Stimulated activated CD4-positive, alpha-beta T cell treated with anti-CD3 and anti-CD28 coated beads, Interleukin-12 subunit alpha, Interleukin-12 subunit beta, amount 100 ng/mL, for 24 hours (primary cell): ENCODE data around the gene NCKAP5L.
"Not testable (repeated sequence)": the region's sequence is repeated elsewhere in the genome, so short reads cannot be mapped to it uniquely, and the experiment has no call there.

Experiments used
- DNase-seq, 2 experiments: peaks; one replicate each; pipeline ENCODE4 v3.0.0-alpha.2; 2020; ENCODE audit warnings: low read depth in 2 of 2

Gene NCKAP5L

DNA sequence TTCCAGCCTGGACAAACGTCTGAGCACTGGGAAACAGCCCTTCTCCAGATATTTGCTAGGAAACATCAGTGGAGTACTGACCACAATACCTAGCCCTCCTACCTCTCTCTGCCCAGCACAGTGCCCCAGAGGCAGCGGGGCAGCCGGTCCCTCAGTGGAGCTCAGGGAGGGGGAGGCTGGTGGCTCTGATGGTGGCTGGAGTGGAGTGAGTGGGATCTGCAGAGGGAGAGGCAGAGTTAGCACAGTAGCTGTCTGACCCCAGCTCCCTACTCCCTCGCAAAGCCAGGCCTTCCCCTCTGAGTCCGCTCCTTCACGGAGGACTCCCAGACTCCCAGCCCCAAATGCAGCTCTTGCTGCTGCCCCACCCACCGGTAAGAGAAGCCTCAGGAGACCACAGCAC, 30.0 kb downstream of the NCKAP5L start:
- DNase-seq: no peak

DNA sequence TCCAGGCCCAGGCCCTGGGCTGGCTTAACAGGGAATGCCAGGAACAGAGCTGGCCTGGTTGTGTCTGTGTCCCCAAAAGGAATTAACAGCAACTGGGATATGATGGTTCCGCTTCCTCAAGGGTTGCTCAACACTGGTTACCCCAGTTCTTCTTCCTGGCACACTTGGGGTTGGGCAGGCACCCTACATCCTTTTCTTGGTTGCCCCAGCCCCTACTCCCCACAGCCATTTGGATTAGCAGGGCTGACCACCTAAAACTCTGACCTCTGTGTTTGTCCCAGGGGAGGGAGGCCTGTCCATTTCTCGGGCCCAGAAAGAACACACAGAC, 30.8 kb downstream of the NCKAP5L start:
- no peak for DNase-seq

DNA sequence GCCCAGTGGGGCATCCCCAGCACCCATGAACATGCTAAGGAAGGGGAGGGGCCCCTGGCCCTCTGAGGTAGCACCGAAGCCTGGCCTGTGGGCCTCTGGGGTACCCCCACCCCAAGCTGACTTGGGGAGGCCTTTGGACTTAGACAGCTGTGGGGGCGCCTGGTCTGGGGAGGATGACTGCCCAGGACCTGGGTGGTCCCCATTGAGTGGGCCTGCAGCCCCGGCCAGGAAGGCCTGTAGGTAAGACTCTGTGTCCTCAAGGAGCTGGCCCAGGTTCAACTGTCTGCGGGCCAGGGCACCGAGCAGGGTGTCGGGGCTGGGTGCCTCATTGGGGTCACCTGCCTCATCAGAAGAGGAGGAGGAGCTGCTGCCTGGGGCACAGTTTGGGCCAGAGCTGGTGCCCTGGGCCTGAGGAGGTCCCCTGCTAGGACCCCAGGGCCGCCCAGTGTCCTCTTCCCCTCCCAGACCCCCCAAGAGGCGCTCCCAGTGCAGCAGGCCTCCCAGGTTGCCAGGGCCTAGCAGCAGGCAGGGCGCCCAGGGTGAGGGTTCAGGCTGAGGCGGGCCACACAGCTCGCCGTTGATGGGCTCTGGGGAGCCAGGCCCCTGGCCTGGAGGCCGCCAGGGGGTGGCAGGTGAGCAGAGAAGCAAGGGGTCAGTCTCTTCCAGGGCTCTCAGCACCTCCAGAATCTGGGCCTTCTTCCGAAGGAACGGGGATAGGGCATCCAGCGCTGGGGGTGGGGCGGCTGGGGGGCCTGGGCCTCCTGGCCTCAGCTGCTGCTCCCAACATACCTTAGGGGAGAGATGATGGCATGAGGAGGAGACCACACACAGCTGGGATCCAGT, 31.4 kb downstream of the NCKAP5L start:
- no peak for DNase-seq

DNA sequence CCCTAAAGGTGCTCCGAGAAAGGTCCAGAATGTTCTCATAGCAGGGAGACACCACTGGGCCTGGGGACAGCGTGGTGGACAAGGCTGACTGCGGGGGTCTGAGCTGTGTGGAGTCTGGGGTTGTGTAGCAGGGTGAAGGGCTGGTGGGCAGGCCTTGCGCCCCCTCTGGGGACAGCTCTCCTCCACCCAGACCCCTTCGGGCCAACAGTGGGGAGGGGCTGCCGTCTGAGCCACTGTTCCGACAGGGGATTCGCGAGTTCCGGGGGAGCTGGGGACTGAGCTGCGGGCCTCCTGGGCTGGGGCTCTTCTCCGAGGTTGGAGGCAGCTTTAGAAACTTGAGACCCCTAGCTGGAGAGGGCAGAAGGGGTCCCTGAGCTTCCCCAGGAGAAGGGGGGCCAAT, 32.1 kb downstream of the NCKAP5L start:
- DNase-seq: no peak

DNA sequence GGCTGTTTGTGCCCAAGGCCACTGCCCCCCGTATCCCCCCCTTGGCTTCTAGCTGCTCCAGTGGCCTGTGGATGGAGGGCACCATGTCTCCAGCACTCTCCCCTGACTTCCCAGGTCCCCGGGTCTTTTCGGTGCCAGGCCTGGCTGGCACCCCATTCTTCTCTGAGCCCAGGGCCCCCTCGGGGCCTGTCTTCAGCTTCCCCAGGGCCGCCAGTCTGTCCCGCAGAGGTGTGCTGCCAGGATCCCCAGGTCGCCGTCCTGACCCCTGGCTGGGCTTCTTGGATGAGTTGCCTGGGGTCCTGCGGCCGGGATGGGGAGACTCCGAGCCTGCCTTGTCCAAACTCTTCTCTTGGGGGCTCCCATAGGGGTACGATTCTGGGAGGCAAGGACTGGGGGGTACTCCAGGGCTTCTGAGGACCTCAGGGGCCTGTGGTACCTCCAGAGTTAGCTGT, 32.5 kb downstream of the NCKAP5L start:
- DNase-seq: no peak

DNA sequence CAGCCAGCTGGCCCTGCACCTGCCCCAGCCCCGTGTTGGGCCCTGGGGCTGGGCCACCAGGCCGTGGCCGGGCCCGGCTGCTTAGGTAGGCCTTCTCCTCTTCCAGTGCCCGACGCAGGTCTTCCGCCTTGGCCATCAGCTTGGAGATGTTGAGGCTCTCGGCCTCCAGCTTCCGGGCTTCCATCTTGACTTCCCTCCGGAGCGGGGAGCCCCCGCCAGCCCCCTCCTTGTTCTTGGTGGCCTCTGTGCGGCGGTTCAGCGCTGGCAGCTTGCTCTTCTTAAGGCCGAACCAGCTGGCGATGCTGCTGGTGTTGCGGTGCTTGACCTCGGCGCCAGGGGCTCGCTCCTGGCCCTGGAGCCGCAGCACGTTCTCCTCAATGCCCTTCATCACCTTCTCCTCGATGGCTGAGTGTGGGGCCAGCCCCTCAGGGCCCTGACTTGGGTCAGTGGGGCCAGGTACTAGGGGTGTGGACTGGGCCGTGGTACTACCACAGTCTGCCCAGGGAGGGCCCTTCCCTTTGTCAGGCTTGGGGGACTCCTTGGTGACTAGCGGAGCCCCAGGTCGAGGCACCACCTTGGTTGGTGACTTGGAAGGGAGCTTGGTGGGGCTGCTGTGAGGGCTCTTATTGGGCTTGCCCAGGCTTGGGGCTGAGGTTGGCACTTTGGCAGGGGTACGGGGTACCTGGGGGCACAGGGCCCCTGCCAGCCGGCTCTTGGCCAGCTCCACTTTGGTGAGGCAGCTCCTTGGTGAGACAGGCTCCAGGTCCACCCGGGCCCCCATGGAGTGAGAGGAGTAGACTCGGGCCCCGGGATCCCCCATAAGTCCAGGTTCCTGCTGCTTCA, 33.2 kb downstream of the NCKAP5L start:
- DNase-seq: no peak

DNA sequence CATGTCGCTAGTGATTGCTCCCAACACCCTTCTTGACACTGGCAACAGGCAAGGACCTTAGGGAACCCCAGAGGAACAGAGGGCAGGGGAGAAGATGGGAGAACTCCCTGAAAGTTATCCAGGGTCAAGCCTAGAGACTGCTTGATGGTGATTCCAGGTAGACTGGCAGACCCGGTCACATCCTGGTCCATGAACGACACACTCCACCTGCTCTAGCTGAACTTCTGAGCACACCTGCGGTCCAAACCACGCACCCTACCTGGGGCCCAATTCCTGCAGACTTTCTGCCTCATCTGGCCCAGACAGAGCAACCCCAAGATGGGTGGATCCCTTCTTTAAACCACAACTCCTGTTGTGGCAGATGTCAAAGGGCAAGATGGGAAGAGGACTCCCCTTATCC, 34.2 kb downstream of the NCKAP5L start:
- no peak for DNase-seq

DNA sequence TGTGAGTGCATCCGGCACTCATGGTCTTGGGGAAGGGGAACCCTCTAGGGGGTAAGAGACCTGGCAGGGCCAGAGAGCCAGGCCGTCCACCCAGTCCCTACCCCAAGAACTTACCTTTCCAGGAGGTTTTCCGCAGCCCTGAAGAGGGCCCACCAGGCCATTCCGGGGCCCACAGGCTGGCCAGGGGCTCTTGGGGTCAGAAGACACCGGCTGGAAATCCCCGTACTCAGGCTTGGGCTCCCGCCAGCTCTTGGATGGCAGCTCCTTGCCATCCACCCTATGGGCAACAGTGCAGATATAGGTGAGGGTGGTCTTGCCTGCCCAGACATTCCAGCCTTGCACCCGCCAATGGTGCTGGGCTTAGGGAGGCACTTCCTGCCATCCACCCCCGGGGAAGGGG, 34.6 kb downstream of the NCKAP5L start:
- no peak for DNase-seq

DNA sequence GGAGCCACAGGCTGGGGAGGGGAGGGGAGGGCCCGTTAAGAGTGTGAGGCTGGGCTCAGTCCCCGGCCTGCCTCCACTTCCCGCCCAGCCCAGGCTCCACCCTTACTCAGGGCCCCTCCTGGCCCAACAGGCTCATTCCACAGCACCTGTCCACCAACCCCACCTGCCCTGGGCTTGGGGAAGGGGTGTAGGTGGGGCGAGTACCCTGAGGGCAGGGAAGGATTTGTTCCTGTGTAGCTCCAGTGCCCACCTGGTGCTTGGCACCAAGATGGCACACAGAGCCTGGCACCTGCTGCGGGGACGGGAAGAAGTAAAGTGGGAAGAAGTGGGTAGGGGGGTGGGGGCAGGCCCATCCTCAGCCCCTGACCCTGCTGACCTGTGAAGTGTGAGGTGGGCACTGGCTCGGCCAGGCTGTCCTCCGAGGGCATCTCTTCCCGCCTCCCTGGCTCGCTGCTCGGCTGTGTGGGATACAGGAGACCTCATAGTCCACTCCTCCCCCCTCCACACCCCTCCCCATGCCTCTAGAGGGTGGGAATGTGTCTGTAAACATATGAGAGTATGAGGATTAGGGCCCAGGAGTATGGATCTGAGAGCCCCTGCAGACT, 35.1 kb downstream of the NCKAP5L start:
- no peak for DNase-seq

DNA sequence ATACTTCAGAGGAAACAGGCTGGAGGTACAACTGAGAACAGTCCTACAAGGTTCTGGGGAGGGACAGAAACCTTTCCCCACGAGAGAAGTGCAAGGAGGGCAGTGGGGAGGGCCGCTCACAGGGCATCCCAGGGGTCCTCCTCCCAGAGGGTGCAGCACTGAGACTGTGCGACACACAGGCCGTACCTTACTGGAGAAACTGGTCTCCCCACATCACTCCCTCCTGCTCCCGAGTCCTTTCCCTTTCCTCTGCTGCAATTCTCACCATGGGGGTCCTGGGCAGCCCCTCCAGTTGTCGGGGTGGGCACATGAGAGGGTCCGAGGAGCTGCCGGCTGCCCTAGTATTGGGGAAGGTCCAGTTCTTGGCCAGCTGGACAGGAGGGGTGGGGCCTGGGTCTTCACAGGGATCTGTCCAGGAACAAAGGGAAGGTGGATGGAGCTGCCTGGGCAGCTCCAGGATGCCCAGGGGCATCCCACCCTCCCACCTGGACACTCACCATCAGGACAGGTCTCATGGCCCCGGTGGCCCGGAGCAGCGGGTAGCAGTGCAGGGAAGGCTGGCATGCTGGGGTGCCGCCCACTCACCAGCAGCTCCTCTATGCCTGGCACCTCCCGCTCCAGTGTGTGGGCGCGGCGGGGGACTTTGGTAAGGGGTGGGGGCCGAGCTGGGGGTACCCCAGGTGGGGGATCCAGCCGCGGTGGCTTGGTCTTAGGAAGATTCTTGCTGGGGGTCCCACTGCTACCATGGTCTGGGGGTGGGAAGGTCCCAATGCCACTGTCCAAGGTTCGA, 35.8 kb downstream of the NCKAP5L start:
- no peak for DNase-seq

DNA sequence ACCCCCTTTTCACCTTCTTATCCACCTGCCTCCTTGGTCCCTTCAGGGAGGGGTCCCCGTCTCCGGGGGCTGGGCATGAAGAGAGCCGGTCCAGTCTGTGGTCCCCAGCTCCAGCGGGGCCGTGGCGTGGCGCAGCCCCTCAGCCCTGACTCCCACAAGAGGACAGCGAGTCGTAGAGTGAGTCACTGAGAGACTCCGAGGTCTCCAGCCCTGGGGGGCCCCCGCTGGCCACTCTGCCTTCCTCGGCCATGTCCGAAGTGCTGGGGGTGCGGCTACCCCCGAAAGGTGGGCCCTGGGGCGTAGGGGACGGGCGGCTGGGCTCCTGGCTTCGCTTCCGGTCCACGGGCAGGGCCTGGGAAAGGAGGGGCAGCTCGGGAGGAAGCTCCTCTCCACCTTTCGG, 36.5 kb downstream of the NCKAP5L start:
- DNase-seq: no peak

DNA sequence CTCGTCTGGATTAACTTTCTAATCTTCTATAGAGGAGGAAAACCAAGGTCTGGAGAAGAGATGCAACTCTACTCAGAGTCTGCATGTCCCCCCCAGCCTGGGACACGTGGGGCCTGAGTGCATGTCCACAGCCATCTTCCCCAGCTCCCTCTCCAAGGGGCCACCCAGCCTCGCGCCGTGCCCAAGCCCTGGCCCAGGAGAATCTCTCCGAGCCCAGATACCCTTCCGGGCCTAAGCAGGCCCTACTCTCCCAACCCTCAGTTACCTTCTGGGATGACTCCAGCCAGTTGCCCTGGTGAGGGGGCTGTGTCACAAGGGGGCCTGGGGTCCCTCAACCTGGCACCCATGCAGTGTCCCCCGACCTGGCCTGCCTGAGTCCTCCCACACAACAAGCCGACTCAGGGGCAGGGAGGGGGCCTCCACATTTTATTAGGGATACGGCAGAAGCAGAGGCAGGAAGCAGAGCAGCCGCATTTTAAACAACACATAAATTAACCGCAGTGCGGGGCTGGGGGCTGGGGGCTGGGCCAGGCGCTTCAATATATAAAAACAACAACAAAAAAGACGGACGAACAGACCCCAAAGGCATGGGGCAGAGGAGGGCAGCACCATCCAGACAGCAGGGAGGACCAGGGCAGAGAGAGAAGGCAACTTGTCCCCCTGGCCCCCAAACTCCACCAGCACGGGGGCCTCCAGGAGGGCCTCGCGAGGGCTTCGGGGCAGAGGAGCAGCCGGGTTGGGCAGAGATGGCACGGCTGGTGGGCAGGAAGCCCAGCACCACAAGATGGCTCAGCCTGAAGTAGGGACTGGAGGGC, 37.3 kb downstream of the NCKAP5L start:
- no peak for DNase-seq

DNA sequence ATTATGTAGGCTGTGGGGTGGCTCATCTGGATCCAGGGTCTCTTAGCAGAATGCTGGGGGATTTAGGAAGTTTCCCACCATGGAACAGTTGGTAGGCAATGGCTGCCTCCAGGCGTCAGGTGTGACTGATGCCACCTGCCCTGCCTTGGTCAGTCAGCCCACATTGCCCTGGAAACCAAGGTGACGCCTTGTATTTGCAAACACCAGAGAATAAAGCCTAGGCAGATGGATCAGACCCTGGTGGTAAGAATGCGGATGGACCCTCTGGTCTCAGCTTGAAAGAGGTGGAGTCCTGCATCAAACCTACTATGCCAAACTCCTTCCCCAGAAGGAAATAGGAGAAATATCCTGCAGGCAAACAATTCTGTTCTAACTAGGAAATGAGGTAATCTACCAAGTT, 38.2 kb downstream of the NCKAP5L start:
- no peak for DNase-seq

DNA sequence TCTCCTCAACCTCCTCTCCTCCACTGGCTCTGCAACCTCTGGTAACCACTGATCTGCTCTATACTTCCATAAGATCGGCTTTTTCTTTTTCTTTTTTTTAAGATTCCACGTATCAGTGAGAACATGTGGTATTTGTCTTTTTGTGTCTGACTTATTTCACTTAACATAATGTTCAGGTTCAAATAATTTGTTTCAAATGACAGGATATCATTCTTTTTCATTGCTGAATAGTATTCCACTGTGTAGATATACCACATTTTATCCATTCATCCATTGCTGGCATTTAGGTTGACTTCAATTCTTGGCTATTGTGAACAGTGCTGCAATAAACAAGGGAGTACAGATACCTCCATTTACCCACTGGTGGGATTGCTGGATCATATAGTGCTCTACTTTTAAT, 40.5 kb downstream of the NCKAP5L start:
- no peak for DNase-seq

DNA sequence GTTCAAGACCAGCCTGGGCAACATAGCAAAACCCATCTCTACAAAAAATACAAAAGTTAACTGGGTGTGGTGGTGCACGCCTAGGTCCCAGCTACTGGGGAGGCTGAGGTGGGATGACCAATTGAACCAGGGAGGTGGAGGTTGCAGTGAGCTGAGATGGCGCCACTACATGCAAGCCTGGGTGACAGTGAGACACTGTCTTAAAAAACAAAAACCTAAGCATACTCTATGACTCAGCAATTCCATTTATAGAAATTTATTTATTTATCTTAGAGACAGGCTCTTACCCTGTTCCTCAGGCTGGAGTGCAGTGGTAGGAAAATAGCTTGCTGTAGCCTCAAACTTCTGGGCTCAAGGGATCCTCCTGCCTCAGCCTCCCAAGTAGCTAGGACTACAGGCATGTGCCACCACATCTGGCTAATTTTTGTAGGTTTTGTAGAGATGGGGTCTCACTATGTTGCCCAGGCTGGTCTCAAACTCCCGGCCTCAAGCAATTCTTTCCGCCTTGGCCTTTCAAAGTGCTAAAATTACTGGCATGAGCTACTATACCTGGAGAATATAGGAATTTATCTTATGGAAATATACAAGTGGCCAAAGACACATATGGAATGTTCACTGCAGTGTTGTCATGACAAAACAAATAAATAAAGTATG, 43.3 kb downstream of the NCKAP5L start:
- DNase-seq: no peak

DNA sequence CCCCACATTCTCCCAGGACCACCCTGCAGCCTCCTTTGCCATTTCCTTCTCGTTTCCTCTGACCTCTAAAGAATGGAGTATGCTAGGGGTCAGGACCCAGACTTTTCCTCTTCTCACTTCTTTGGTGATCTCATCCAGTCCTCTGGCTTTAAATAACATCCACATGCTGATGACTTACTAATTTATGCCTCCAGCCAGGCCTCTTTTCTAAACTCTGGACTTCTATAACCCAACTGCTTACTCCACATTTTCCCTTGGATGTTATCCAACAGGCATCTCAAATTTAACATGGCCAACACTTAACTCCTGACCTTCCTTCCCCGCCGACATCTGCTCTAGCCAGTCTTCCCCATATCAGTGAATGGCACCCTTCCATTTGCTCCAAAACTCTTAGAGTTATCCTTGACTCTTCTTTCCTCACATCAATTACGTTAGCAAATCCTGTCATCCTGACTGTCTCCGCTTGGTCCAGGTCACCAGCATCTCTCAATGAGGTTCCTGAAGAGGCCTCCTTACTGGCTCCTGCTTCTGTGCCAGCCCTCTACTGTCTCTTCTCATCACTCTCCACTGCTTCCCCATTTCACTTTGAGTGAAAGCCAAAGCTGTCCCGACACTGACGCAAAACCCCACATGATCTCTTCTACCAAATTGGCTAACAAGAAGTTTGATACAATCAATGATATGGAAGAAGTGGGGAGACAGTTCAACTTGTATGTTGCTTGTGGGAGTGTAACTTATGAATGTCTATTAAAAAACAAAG, 44.1 kb downstream of the NCKAP5L start:
- no peak for DNase-seq

DNA sequence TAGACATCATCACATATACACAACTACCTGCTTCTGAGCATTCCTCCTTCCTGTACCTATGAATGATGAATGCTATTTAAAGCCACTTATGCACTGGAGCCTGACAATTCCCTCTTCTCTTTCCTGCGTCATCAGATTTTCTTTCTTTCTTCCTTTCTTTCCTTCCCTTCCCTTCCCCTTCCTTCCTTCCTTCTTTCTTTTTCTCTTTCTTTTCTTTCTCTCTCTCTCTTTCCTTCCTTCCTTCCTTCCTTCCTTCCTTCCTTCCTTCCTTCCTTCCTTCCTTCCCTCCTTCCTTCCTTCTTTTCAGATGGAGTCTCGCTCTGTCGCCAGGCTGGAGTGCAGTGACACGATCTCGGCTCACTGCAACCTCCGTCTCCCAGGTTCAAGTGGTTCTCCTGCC, 47.3 kb downstream of the NCKAP5L start:
- not testable (repeated sequence) for DNase-seq

DNA sequence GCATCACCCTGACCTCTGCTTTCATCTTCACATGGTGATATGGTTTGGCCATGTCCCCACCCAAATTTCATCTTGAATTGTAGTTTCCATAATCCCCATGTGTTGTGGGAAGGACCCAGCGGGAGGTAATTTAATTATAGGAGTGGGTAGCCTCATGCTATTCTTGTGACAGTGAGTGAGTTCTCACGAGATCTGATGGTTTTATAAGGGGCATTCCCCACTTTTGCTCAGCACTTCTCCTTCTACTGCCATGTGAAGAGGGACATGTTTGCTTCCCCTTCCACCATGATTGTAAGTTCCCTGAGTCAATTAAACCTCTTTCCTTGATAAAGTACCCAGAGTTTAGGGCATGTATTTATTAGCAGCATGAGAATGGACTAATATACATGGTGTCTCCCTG, 48.6 kb downstream of the NCKAP5L start:
- DNase-seq: no peak

DNA sequence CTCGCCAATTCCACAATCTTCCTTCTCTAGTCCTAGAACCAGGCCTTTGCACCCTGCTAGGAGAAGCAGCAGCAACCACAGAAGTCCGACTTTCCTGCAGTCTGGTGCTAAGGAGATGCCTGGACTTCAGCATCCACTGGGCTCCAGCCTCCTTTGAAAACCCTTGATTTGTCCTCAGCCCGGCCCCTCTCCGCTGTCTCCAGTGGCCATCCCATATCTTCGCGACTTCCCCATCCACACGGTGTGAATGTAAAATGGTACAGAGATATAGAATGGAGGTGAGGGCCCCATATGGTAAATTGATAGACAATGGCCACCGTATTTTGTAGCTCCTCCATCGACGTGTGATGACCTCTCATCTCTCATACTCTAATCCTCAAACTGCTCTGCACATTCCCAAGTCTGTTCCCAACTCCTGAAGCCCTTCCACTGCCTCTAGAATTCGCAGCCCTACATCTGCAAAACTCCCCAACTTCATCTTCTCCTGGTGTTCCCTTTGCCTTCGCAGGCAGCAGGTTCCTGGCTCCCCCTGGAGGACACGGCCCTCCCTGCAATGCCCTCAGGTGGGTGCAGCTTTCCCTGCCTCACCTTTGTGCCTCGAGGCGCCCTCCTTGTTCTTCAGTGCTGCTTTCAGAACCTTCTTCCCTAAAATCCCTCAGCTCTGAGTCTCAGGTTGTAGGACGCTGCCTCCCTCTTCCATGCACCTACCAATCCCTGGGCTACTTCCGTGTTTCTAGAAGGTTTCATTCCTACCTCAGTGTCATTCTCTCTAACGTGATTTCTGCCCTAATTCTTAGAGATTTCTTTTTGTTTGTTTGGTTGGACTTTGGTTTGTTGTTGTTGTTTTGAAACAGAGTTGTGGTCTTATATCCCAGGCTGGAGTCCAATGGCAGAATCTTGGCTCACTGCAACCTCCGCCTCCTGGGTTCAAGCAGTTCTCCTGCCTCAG, 50.1 kb downstream of the NCKAP5L start:
- DNase-seq: peak; percentile 56 to 75
